NCI-H2196 treated with DMSO at 0.1 percent for 48 hours (cell line): ENCODE data around the gene MET.
A peak's percentile ranks its signal among the peaks of the same experiment; 100 is the strongest.
"Not testable (repeated sequence)": the region's sequence is repeated elsewhere in the genome, so short reads cannot be mapped to it uniquely, and the experiment has no call there.

Experiments
- DNase-seq: peaks from one replicate; lab custom pipeline; 2025; ENCODE audit not compliant: unreplicated experiment; lab: John Stamatoyannopoulos, UW

MET gene

GRCh38 chr7:116697761-116698160 is 25.8 kb downstream of the MET start:
- DNase-seq: no peak

GRCh38 chr7:116698396-116698795 is 26.4 kb downstream of the MET start:
- no peak for DNase-seq

GRCh38 chr7:116698930-116699721 is 27.1 kb downstream of the MET start:
- DNase-seq: peak; percentile 56

- no peak for DNase-seq
These were observed 27.7 kb downstream of the MET start for GRCh38 chr7:116699722-116700120.

GRCh38 chr7:116702046-116702785 is 30.2 kb downstream of the MET start:
- no peak for DNase-seq

- no peak for DNase-seq
These were observed 32.7 kb downstream of the MET start for GRCh38 chr7:116704650-116705228.

- DNase-seq: no peak
These were observed 33.4 kb downstream of the MET start for GRCh38 chr7:116705419-116705818.

GRCh38 chr7:116706668-116707126 is 34.7 kb downstream of the MET start:
- DNase-seq: no peak

GRCh38 chr7:116707289-116707688 is 35.3 kb downstream of the MET start:
- DNase-seq: no peak

GRCh38 chr7:116708248-116708647 is 36.3 kb downstream of the MET start:
- DNase-seq: no peak

GRCh38 chr7:116708861-116709260 is 36.9 kb downstream of the MET start:
- DNase-seq: no peak

- no peak for DNase-seq
These were observed 37.3 kb downstream of the MET start for GRCh38 chr7:116709336-116709735.

GRCh38 chr7:116710764-116711452 is 38.9 kb downstream of the MET start:
- peak; percentile 74 for DNase-seq

GRCh38 chr7:116711790-116712189 is 39.8 kb downstream of the MET start:
- no peak for DNase-seq

- DNase-seq: no peak
These were observed 41.5 kb downstream of the MET start for GRCh38 chr7:116713500-116713899.

- no peak for DNase-seq
These were observed 41.9 kb downstream of the MET start for GRCh38 chr7:116713918-116714317.

- no peak for DNase-seq
These were observed 43.1 kb downstream of the MET start for GRCh38 chr7:116715077-116715476.

- no peak for DNase-seq
These were observed 45.1 kb downstream of the MET start for GRCh38 chr7:116717137-116717536.

GRCh38 chr7:116723959-116724529 is 52.0 kb downstream of the MET start:
- not testable (repeated sequence) for DNase-seq

- DNase-seq: no peak
These were observed 52.7 kb downstream of the MET start for GRCh38 chr7:116724560-116725231.
